GM10266 (cell line): ENCODE data around the gene DNAJC5.

Experiments used
- DNase-seq: peaks from one replicate; pipeline ENCODE4 v3.0.0; 2012; ENCODE audit errors: extremely low spot score
- TF ChIP-seq, protein P1 (sequence below): IDR thresholded peaks from 2 replicates; pipeline ENCODE4 v1.5.1; 2012; ENCODE audit warnings: mild to moderate bottlenecking, low read depth; ENCODE audit not compliant: control insufficient read depth, insufficient read depth; ENCODE audit errors: missing control alignments

Gene DNAJC5

DNA sequence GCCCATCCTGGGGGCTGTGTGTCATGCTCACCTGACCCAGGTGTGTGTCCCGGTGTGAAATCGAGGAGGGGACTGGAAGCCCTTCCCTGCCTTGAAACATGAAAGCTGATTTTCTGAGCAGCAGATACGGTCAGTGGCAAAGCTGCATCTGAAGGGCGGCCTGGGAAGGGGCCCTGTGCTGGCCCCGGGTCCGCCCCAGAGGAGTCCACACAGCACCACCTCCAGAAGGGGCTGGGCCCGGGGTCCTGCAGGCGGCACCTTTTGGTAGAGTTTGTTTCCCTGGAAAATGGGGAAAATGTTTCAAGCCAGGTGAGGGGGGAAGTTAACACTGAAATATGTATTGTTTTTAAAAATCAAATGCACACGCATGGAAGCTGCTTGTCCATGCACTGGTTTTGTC lies 40.5 kb downstream of the DNAJC5 start:
- TF ChIP-seq, protein P1, sequence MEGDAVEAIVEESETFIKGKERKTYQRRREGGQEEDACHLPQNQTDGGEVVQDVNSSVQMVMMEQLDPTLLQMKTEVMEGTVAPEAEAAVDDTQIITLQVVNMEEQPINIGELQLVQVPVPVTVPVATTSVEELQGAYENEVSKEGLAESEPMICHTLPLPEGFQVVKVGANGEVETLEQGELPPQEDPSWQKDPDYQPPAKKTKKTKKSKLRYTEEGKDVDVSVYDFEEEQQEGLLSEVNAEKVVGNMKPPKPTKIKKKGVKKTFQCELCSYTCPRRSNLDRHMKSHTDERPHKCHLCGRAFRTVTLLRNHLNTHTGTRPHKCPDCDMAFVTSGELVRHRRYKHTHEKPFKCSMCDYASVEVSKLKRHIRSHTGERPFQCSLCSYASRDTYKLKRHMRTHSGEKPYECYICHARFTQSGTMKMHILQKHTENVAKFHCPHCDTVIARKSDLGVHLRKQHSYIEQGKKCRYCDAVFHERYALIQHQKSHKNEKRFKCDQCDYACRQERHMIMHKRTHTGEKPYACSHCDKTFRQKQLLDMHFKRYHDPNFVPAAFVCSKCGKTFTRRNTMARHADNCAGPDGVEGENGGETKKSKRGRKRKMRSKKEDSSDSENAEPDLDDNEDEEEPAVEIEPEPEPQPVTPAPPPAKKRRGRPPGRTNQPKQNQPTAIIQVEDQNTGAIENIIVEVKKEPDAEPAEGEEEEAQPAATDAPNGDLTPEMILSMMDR = no peak
- no peak for DNase-seq

DNA sequence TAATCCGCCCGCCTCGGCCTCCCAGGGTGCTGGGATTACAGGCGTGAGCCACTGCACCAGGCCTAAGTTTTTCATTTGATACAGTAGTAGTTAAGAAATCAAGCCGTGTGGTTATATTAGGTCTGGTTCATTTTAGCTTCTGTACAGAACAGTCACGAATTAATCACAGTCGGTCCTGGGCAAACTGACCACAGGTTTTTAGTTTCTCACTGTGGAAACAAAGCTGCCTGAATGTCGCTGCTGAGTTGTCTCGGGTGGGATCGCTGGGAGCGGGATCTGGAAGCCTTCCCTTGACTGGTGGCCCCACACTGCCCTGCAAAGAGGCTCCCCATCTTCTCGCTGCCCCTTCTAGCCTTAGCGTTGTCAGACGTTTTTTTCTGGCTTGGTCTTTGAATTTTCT lies 42.7 kb downstream of the DNAJC5 start:
- TF ChIP-seq, protein P1 = no peak
- DNase-seq = no peak

DNA sequence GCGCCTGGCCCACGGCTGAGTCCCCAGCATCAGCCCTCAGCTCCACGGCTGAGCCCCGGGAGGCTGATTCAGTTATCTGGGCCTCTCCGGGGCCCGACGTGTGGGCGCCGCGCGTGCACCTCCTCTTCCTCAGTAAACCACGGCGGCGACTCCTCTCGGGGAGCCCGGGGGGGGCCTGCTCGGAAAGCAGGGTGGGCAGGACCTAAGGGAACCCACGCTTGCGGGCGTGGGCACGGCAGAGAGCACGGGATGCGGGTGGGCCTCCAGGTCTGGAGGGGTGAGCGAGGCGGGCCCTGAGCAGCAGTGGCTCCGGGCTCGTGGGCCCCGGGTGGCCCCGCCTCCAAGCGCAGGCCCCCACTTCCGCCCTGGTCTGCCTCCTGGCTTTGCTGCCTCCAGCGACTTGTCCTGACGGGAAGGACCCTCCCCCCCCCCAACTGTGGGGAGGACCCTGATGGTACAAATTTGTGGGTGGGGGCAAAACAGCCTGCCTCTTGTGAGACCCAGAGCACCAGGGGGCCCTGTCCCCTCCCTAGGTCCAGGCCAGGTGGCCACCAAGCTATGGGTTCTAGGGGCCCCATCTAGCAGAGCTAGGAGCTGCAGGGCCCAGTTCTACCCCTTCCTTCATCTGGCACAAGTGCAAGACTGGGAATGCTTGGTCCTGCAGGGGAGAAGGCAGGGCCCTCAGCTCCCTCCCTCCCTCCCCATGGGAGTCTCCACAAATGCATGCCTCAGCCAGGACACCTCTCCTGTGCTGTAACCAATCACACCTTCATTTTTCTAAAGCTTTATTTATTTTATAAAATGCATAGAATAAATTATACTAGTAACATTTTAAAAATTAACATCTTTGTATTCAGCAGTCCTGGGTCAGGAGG lies 44.4 kb downstream of the DNAJC5 start:
- no peak for DNase-seq
- TF ChIP-seq, protein P1 = no peak

DNA sequence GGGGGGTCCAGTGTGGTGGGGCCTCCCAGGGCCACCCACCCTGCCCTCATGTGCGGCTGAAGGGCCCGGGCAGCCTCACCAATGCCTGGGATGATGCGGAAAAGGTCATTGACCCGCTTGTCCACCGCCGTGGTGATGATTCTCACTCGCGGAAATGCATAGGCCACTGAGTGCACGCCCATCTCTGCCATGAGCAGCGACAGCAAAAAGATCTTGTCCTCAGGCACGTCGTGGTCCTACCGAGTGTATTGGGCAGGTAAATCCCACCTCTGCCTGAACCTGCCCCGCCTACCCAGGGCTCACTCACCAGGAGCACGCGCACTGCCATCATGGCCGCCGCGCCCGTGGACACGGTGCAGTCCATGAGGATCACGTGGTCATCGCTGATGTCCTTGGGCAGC lies 45.1 kb downstream of the DNAJC5 start:
- TF ChIP-seq, protein P1 = no peak
- DNase-seq = no peak

DNA sequence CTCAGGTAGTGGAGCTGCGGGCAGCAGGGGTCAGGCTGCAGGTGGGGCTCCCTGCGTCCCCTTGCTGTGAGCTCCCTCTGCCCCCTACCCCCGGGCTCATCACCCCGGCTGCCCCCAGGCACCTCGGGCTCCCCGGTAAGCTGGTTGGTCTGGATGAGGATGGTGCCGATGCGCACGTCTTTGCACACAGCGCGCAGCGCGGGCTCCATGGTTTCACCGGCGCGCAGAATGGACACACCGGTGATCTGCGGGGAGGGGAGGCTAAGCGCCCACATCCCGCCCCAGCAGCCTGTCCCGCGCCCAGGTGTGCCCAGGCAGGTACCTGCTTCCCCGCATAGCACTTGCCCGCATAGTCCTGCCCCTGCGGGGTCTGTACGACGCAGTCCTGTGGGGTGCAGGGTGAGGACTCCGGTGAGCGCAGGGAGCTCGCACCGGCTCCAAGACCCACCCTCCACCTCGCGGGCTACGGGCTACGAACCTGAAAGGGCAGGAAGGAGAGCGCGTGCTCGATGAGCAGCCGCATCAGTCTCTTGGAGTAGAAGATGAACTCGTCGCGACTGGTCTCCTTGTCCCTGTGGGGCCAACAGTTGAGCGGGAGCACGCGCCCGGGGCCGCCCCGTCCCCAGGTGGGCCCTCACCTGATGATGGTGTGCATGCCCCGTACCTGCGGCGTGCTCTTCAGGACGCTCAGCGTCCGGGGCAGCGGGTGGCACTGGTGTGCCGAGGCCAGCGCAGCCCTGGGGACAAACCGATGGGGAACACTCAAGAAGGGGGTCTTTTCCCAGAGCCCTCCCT lies 45.7 kb downstream of the DNAJC5 start:
- TF ChIP-seq, protein P1 = no peak
- no peak for DNase-seq

DNA sequence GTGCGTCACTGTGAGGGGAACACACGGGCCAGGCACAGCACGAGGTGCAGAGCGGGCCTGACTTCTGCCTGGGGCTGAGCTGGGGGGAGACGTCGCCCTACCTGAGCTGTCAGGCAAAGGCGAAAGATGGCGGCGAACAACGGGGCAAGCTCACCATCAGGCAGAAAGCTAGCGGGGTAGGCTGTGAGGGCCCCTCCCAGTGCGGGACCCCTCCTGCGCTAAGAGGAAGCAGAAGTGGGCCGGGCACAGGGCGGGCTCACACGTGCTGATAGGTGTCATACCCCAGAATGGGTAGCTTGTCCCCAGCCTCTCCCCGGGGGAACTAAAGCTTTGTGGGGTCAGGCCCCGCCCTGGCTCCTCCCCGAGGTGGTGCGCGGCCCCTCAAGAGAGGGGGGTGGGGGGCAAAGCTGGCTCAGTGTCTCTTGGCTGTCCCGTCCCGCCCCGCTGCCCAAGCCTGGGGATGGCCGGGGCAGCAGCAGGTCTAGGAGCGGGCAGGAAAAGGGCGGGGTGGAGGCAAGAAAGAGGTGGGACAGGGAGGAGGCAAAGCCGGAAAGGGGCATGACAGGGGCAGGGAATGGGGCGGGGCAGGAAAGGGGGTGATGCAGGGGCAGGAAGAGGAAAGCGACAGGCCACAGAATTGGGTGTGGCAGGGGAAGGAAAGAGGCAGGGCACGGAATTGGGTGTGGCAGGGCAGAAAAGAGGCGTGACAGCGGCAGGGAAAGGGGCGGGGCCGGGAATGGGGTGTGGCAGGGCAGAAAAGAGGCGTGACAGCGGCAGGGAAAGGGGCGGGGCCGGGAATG lies 46.6 kb downstream of the DNAJC5 start:
- TF ChIP-seq, protein P1 = no peak
- peak; percentile 82 for DNase-seq
